Renal cortical epithelial cell (primary cell): ENCODE measurements around the gene VPS9D1. TPM values are rescaled to one million over a fixed set of nuclear protein-coding genes. Genes with fewer than 3 reads are reported as not detected.
"Not testable (repeated sequence)": the region's sequence is repeated elsewhere in the genome, so short reads cannot be mapped to it uniquely, and the experiment has no call there.

Experiments
- DNase-seq: peaks from one replicate; pipeline ENCODE4 v3.0.0-alpha.2; 2011; ENCODE audit warnings: low read depth
- total RNA-seq: library from RNA; depleted of rRNA; stranded (reverse); fragments of >200 nt; gene quantifications from 2 replicates; pipeline ENCODE4 v1.2.3, GENCODE V29; 2014

Gene VPS9D1
- total RNA-seq, 1 donor from 2014 or later, result 12.6 TPM

DNA sequence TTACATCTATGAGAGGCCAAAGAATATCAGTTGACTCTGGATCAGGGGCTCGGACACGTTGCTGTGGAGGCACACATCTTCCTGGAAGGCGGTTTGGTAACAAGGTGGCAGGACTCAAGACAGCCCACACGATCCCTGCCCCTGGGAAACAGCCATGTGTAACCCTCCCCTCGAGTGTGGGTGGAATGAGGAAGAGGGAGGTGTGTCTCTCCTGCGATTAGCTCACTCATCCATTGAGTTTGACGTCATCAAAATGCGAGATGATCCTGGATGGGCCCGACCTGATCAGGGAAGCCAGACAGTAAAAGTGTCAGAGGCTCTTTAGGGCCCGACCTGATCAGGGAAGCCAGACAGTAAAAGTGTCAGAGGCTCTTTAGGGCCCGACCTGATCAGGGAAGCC, 56.5 kb downstream of the VPS9D1 start:
- DNase-seq, result not testable (repeated sequence)

DNA sequence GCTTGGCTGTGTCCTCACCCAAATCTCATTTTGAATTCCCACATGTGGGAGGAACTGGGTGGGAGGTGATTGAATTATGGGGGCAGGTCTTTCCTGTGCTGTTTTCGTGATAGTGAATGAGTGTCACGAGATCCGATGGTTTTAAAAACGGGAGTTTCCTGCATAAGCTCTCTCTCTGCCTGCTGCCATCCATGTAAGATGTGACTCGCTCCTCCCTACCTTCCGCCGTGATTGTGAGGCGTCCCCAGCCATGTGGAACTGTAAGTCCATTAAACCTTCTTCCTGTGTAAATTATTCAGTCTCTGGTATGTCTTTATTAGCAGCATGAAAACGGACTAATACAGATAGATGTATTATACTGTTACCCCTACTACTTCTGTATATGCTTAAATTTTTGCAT, 59.5 kb downstream of the VPS9D1 start:
- no peak for DNase-seq

DNA sequence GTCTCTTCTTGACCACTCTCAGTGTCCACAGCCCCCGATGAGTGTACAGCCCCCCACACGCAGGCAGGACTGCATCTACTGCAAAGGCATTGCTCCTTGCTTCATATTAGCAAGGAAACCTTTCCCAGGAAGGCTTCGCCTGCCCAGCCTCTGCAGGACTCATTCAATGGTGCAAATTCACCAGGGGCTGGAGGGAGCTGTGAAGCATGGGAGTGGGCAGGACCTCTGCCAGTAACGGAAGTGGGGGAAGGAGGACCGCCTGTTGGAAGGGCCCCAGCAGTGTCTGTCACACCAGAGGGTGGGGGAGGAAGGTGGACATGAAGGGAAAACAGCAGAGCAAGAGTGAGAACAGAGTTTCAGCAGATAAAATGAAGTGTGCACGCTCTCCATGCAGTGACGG, 60.6 kb downstream of the VPS9D1 start:
- no peak for DNase-seq

- no peak for DNase-seq
Observed at GRCh38 chr16:89658221-89658879, 62.3 kb downstream of the VPS9D1 start.

GRCh38 chr16:89657442-89658220, 63.1 kb downstream of the VPS9D1 start, which contains the start of the genes CHMP1A and SPATA33:
TSS of gene CHMP1A (minus strand) at chr16:89657708. CDS start at chr16:89657588, 120 bp downstream.
TSS of gene SPATA33 (plus strand) at chr16:89657836. CDS start at chr16:89657912, 76 bp downstream.
- peak; percentile 59 for DNase-seq

Other genes with a start within 250 kb of the VPS9D1 start
- gene ANKRD11, start 230.3 kb downstream of the VPS9D1 start, total RNA-seq, result 32.3 and 96.9 TPM in 2 replicates
- 114 and 152 TPM in 2 replicates for gene SPG7, start 212.5 kb downstream of the VPS9D1 start, total RNA-seq
- 1,512 and 2,288 TPM in 2 replicates for gene RPL13, start 160.2 kb downstream of the VPS9D1 start, total RNA-seq
- gene CPNE7, start 145.1 kb downstream of the VPS9D1 start, total RNA-seq, result 11.9 and 45.5 TPM in 2 replicates
- gene DPEP1, start 107.3 kb downstream of the VPS9D1 start, total RNA-seq, result 0.50 and 3.1 TPM in 2 replicates
- gene CHMP1A, start 63.2 kb downstream of the VPS9D1 start, total RNA-seq, result 109 and 119 TPM in 2 replicates
- 3.0 and 7.9 TPM in 2 replicates for gene SPATA33, start 63.1 kb downstream of the VPS9D1 start, total RNA-seq
- 33.9 and 56.5 TPM in 2 replicates for gene CDK10, start 34.2 kb downstream of the VPS9D1 start, total RNA-seq
- 22.7 and 34.7 TPM in 2 replicates for gene SPATA2L, start 19.2 kb downstream of the VPS9D1 start, total RNA-seq
- gene ZNF276, start 639 bp upstream of the VPS9D1 start, total RNA-seq, result 10.6 and 20.7 TPM in 2 replicates
- 3.6 and 13.0 TPM in 2 replicates for gene FANCA, start 95.7 kb upstream of the VPS9D1 start, total RNA-seq
- gene SPIRE2, start 107.6 kb upstream of the VPS9D1 start, total RNA-seq, result 1.4 and 6.0 TPM in 2 replicates
- 155 and 178 TPM in 2 replicates for gene TCF25, start 152.7 kb upstream of the VPS9D1 start, total RNA-seq
- 2.3 and 9.3 TPM in 2 replicates for gene MC1R, start 198.0 kb upstream of the VPS9D1 start, total RNA-seq
- 368 and 1,261 TPM in 2 replicates for gene TUBB3, start 202.4 kb upstream of the VPS9D1 start, total RNA-seq
- gene DEF8, start 227.9 kb upstream of the VPS9D1 start, total RNA-seq, result 84.7 and 105 TPM in 2 replicates